ENCODE data around the gene LRFN4.

- TF ChIP-seq, protein P1, sequence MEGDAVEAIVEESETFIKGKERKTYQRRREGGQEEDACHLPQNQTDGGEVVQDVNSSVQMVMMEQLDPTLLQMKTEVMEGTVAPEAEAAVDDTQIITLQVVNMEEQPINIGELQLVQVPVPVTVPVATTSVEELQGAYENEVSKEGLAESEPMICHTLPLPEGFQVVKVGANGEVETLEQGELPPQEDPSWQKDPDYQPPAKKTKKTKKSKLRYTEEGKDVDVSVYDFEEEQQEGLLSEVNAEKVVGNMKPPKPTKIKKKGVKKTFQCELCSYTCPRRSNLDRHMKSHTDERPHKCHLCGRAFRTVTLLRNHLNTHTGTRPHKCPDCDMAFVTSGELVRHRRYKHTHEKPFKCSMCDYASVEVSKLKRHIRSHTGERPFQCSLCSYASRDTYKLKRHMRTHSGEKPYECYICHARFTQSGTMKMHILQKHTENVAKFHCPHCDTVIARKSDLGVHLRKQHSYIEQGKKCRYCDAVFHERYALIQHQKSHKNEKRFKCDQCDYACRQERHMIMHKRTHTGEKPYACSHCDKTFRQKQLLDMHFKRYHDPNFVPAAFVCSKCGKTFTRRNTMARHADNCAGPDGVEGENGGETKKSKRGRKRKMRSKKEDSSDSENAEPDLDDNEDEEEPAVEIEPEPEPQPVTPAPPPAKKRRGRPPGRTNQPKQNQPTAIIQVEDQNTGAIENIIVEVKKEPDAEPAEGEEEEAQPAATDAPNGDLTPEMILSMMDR (IDR thresholded peaks at IDR 0.05) = no peak
- TF ChIP-seq EP300 (IDR thresholded peaks at IDR 0.05) = no peak
- no peak for TF ChIP-seq POLR2AphosphoS5 (IDR thresholded peaks at IDR 0.05)
These were observed 11.6 kb upstream of the LRFN4 start for GRCh38 chr11:66845143-66845875.
